Thyroid gland (tissue), 4 donors: ENCODE data around the gene WNK1. TPM values are rescaled to one million over a fixed set of nuclear protein-coding genes. Genes with fewer than 3 reads are reported as not detected.

Experiments used
- DNase-seq, 2 donors: peaks; one replicate each; pipeline ENCODE4 v3.0.0-alpha.2; 2019
- H3K27ac ChIP-seq, 3 donors: fragments of 200-600 bp; sonication (generic); 1 replicate in 2 of 3; 2 replicates in 1 of 3; pipeline ENCODE4 v1.5.1; 2016 to 2019; ENCODE audit warnings: mild to moderate bottlenecking in 1 of 3, moderate library complexity in 1 of 3
- H3K27me3 ChIP-seq: fragments of 200-600 bp; sonication (generic); one replicate; pipeline ENCODE4 v1.5.1; 2019
- H3K36me3 ChIP-seq, 2 donors: fragments of 200-600 bp; sonication (generic); one replicate each; pipeline ENCODE4 v1.5.1; 2016 to 2019
- H3K4me1 ChIP-seq, 2 donors: fragments of 200-600 bp; sonication (generic); one replicate each; pipeline ENCODE4 v1.5.1; 2017 to 2019
- H3K4me3 ChIP-seq, 3 donors: fragments of 200-600 bp; sonication (generic); replicated peaks in 1 of 3; 1 replicate in 2 of 3; 2 replicates in 1 of 3; pipeline ENCODE4 v1.5.1; 2016; ENCODE audit warnings: mild to moderate bottlenecking in 1 of 3
- H3K9me3 ChIP-seq: fragments of 200-600 bp; sonication (generic); one replicate; pipeline ENCODE4 v1.5.1; 2017
- CTCF ChIP-seq, 6 experiments: fragments of 200-600 bp in 3 of 6; fragments of 450-650 bp in 3 of 6; sonication (generic) in 3 of 6; IDR thresholded peaks; one replicate each; pipeline ENCODE4 v1.5.1; 2016 to 2019; ENCODE audit warnings: antibody characterized with exemption in 6 of 6, mild to moderate bottlenecking in 2 of 6, inconsistent platforms in 1 of 6, moderate library complexity in 1 of 6
- POLR2A ChIP-seq, 2 donors: fragments of 450-650 bp; IDR thresholded peaks; one replicate each; pipeline ENCODE4 v1.6.1; 2017; ENCODE audit warnings: antibody characterized with exemption in 2 of 2, mild to moderate bottlenecking in 2 of 2, moderate library complexity in 1 of 2
- WGBS, 2 donors: methylation state at CpG; one replicate each; pipeline ENCODE4 v1.1.5; 2017; 5-methylcytosine and 5-hydroxymethylcytosine counted together
- intact Hi-C: fragments of 100-400 bp; cut with DNase I; formaldehyde crosslinking; loops from one replicate; pipeline ENCODE4 v1.15.1; 2023
- total RNA-seq, 4 donors: library from RNA; depleted of rRNA; stranded (reverse); fragments of >200 nt; gene quantifications; one replicate each; pipeline ENCODE4 v1.2.3, GENCODE V29; 2016

WNK1 gene
- total RNA-seq, 4 donors from 2014 or later, result 90.0 to 211 (median 109) TPM

- no peak for DNase-seq
- Histone ChIP-seq H3K36me3 (peaks cover 11 to 32% of the 10 kb centered on the region in 2 donors), H3K4me1 (peaks cover 2 to 7% of the 10 kb centered on the region in 2 donors), H3K27me3 (no peaks in the 10 kb centered on the region), H3K4me3 (no peak overlapping the region), H3K9me3 (no peaks in the 10 kb centered on the region), H3K27ac (no peak overlapping the region)
- no peak for TF ChIP-seq CTCF (IDR thresholded peaks at IDR 0.05)
- TF ChIP-seq POLR2A (IDR thresholded peaks at IDR 0.05), result no peak
- intact Hi-C loops, result no loop called here
- 97 to 98% methylated on average over 5 of the region's 5 CpGs for WGBS, 2 donors
These were observed 115.5 kb downstream of the WNK1 start for GRCh38 chr12:867905-868304.

- intact Hi-C loops, result no loop called here
- Histone ChIP-seq H3K36me3 (peaks cover 11 to 32% of the 10 kb centered on the region in 2 donors), H3K27ac (no peak overlapping the region)
These were observed 116.3 kb downstream of the WNK1 start for GRCh38 chr12:868722-869121.

GRCh38 chr12:870378-870777 is 118.0 kb downstream of the WNK1 start:
- DNase-seq, result no peak
- no peak for TF ChIP-seq POLR2A (IDR thresholded peaks at IDR 0.05)
- no peak for TF ChIP-seq CTCF (IDR thresholded peaks at IDR 0.05)
- Histone ChIP-seq H3K4me1 (peaks cover 0 to 3% of the 10 kb centered on the region in 2 donors), H3K9me3 (no peaks in the 10 kb centered on the region), H3K27me3 (no peaks in the 10 kb centered on the region), H3K4me3 (no peak overlapping the region), H3K27ac (no peak overlapping the region), H3K36me3 (peaks cover 11 to 32% of the 10 kb centered on the region in 2 donors)
- intact Hi-C loops, result no loop called here
- WGBS, 2 donors, result 83 to 93% methylated on average over 1 of the region's 1 CpG

More at GRCh38 chr12:868722-869121, 116.3 kb downstream of the WNK1 start:
- TF ChIP-seq POLR2A (IDR thresholded peaks at IDR 0.05) (no peak), CTCF (IDR thresholded peaks at IDR 0.05) (no peak)
- H3K9me3 ChIP-seq, result no peaks in the 10 kb centered on the region
- no peak for DNase-seq
- 73 to 77% methylated on average over 3 of the region's 3 CpGs for WGBS, 2 donors
- H3K4me1 ChIP-seq, result peaks cover 0 to 3% of the 10 kb centered on the region in 2 donors
- H3K4me3 ChIP-seq, result no peak overlapping the region
- no peaks in the 10 kb centered on the region for H3K27me3 ChIP-seq

GRCh38 chr12:873954-874353 is 121.6 kb downstream of the WNK1 start:
- H3K9me3 ChIP-seq, result no peaks in the 10 kb centered on the region
- no peak for TF ChIP-seq CTCF (IDR thresholded peaks at IDR 0.05)
- TF ChIP-seq POLR2A (IDR thresholded peaks at IDR 0.05), result no peak
- intact Hi-C loops, result no loop called here
- peaks cover 0 to 3% of the 10 kb centered on the region in 2 donors for H3K4me1 ChIP-seq
- whole genome bisulfite sequencing, 2 donors, result 65 to 82% methylated on average over 2 of the region's 2 CpGs
- no peak for DNase-seq
- peaks cover 7 to 16% of the 10 kb centered on the region in 2 donors for H3K36me3 ChIP-seq
- H3K27me3 ChIP-seq, result no peaks in the 10 kb centered on the region
- no peak overlapping the region for H3K4me3 ChIP-seq
- no peak overlapping the region for H3K27ac ChIP-seq

- Histone ChIP-seq H3K4me3 (no peak overlapping the region), H3K27me3 (no peaks in the 10 kb centered on the region), H3K36me3 (peaks cover 47 to 50% of the 10 kb centered on the region in 2 donors), H3K4me1 (no peaks in the 10 kb centered on the region), H3K27ac (no peak overlapping the region), H3K9me3 (no peaks in the 10 kb centered on the region)
- 93 to 97% methylated on average over 5 of the region's 5 CpGs for WGBS, 2 donors
- intact Hi-C loops, result no loop called here
- no peak for DNase-seq
- TF ChIP-seq CTCF (IDR thresholded peaks at IDR 0.05) (no peak), POLR2A (IDR thresholded peaks at IDR 0.05) (no peak)
These were observed 127.3 kb downstream of the WNK1 start for GRCh38 chr12:879641-880040.
